Cardiac septum (tissue), 1 donor: ENCODE results near the gene SNX3. TPM values are rescaled to one million over a fixed set of nuclear protein-coding genes. Genes with fewer than 3 reads are reported as not detected.

Source experiments
- DNase-seq: peaks from one replicate; pipeline ENCODE4 v3.0.0-alpha.2; 2020; ENCODE audit warnings: low spot score
- intact Hi-C: fragments of 100-400 bp; cut with DNase I; formaldehyde crosslinking; loops from one replicate; pipeline ENCODE4 v1.14.0; 2022
- total RNA-seq: library from RNA; stranded (reverse); fragmentation: NEBNext Ultra II Directional; extraction: Animal tissue kit (Norgen Biotek cat#: 25700); gene quantifications from one replicate; pipeline ENCODE4 v1.2.1, GENCODE V29; 2021
- donor health status: DM: no; HTN: no; CAD: no.

The SNX3 gene
- total RNA-seq, 1 donor from 2014 or later = 220 TPM

DNA sequence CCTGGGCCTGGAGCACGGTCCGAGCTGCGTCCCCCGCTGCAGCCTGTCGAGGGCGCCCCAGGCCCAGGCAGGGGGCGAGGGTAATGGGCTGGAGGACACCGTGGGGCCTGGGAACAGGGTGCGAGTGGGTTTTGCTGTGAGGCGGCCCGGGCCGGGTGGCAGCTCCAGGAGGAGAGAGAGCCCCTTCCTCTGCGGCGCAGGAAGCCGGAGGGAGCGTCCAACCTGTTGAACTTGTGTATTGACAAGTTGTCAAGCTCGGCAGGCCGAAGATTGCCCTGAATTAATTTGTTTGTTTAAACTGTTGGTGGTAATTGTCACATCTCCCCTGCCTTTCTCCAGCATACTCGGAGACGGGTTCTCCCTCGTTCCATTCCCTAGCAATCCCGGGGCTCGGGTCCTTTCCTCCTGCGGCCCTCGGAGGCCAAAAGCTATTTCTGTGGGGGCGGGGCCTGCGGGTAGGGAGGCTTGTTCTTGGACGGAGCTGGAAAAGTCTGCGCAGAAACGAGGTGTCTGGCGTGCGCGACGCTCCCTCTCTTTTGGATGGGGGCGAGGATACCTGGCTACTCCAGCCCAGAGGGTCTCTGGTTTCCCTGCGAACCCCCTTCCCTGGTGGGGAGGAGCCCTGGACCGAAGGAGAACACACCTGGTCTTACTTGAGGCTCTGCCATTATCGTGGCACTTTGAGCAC lies 85.1 kb downstream of the SNX3 start:
- DNase-seq = peak; percentile 84
- intact Hi-C loops = no loop called here

DNA sequence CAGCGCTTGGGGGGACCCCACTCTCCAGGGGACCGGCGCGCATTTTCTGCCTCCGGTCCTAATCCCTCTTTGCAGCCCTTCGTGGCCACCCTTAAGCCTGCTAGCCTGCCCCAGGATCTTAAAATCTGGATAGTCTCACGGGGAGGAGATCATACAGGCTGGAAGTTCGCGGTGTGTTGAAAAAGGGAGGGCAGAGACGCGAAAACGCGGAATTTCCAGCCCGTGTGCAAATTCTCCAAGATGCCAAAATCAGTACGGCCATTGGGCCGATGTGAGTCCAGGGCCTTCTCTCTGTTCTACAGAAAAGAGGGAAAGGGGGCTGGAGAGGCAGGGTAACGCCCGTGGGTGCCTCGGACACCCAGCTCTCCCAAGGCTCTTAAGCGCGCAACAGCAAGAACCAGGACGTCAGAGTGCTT lies 85.7 kb downstream of the SNX3 start:
- DNase-seq = no peak
- intact Hi-C loops = no loop called here

DNA sequence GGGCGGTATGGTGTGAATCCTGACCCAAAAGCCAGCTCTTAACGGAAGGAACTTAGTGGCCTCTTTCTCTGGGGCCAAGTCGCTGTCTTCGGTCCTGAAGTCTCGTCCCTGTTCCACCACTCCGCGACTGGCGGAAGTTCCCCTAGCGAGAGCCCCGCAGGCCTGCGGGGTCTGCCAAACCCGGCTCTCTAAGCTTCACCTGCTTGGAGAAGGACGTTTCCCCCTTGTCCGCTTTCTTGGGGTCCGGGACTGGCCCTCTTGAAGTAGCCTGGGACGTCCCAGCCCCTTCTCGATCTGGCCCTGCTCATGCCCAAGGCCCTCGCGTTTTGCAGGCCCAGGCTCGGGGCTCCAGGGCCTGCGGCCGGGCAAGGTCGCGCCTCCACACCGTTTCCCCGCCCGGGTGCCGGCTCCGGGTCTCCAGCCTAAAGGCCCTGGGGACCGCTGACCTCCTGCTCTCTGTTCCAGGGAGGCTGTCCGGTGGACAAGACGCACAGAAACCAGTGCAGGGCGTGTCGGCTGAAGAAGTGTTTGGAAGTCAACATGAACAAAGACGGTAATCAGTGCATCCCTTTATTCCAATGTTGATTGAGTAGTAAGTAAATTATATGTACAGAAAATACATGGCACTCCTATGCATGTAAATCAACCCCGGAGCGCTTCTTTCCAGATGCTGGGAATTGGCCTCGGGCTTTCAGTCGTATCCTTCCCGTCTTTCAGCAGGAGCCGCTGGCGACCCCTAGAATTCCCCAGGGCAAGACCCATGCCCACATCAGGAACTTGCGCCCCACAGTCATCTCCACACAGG lies 86.3 kb downstream of the SNX3 start:
- intact Hi-C loops = no loop called here
- DNase-seq = no peak

DNA sequence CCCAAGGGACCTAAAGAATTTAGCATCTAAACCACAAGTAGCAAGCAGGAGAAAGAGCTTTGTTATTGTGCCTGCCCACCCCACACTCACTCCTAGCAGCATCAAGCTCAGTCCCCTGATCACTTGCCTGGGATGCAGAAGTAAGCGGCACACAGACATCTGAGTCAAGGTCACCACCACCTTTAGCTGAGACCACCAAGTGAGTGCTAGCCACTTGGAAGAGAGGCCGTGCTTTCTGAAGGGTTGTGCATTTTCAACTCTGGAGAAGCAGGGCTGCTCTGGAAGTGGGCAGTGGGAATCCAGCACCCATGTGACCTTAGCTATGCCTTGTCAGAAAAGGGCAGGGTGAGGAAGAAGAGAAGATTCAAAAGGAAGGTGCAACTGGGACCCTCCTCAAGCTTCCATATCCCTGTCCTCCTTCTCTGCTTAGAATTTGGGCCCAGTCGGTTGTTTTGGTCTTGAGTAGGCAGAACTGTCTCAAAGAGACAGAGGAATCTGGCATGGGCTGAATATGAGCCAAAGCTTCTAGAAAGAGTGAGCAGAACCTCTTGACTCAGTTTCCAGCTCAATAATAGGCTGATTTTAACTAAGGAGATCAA lies 88.8 kb downstream of the SNX3 start:
- no peak for DNase-seq
- intact Hi-C loops = no loop called here

DNA sequence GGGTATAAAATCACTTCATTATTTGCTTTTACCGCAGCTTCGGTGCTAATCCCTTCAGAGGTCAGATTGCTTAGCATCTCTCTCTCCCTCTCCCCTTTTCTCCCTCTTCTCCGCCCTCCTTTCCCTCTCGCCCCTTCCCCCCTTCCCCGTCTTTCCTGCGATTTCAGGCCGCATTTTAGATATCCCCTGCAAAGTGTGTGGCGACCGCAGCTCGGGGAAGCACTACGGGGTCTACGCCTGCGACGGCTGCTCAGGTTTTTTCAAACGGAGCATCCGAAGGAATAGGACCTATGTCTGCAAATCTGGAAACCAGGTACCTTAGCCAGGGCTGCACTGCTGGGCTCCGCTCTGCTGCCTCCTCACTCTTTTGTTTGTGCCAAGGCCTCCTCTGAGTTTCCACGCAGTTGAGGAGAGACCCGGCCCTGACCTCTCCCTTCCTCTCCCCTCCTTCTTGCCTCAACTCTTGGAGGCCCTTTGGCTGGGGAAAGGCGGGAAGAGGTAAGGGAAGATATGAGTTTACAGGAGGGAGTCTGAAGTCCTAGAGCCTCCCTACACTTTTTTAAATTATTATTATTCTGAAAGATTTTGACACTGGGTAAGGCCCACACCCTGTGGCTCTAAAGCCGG lies 89.4 kb downstream of the SNX3 start:
- intact Hi-C loops = no loop called here

DNA sequence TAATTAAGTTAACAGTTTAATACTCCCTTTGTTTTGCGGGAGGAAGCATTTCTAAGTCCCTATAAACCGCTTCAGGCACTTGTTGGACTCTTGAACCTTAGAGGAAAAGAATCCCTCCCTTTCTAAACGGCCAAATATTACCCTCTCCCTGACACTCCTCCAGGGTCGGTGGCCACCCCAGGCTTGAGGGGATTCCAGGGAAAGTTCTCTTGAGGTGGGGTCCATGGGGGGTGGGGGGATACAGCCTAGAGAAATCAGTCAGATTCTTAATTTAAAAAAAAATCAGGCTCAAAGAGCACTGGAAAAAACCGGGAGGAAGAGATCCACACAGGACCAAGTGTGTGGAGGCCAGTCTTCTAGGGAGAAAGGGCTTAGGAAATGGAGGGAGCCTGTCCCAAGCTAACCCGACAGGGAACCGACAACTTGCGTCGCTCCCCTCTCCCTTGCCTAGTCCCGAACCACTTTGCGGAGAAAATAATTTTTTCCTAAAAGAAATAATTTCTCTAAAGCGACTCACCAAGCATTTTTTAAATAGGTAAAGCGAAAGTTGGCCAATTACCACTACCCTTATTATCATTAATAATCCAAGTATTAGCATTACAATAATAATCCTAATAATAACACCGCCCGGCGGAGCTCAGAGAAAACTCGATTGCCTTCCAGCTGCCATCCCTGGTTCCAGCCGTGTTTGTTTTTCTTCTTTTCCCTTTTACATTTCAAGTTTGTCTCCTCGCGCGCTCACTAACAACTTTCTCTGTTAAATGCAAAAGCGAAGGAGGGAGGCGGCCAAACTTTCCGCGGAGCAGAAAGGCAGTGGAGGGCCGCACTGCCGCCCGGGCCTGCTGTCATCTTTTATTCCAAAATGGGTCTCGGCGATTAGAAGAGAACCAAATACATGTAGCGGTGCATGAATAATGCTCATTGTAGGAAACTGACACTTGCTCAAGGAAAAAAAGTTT lies 90.2 kb downstream of the SNX3 start:
- intact Hi-C loops = no loop called here
- no peak for DNase-seq

More for the DNA sequence above, 89.4 kb downstream of the SNX3 start:
- DNase-seq = no peak

DNA sequence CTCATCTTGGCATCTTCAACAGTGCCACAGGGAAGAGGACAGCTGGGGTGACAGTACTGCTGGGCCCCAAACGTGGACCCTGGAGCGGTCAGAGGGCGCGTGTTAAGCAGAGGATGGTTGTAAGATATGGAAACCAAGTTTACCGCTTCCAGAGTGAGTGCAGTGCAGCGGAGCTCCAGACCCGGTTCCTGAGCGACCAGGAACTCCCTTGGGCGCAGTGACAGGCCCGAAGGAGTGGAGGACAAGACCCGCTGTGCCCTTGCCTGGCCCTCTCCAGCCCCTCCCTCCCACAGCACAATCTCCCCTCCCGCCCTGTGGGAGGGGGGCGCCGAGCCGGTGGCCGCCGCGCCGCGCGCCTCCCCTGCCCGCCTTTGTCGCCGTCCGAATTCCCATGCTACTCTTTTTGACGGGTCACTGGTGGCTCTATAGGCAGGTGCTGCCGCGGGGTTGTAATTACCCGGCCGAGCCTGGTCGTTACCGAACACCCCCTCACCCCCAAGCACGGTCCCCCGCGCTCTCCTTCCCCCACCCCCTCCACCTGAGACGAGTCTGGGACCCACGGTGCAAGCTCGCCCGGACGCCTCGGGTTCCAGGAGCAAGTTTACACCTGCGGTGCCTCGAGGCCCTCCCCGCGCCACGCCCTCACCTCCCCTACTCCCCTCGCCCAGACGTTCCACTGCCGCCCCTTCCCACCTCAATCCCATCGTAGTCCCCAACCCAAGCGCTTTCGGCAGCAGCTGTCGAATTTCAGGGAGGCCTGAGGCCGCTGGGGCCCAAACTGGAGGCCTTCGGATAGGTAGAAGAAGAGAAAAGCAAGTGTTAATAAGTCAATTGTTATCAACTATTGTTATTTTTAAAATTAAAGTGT lies 91.1 kb downstream of the SNX3 start:
- intact Hi-C loops = loop anchor here (5.0 kb wide), 1 partner anchor 52 kb away; no protein-coding TSS in a partner anchor
- DNase-seq = no peak

DNA sequence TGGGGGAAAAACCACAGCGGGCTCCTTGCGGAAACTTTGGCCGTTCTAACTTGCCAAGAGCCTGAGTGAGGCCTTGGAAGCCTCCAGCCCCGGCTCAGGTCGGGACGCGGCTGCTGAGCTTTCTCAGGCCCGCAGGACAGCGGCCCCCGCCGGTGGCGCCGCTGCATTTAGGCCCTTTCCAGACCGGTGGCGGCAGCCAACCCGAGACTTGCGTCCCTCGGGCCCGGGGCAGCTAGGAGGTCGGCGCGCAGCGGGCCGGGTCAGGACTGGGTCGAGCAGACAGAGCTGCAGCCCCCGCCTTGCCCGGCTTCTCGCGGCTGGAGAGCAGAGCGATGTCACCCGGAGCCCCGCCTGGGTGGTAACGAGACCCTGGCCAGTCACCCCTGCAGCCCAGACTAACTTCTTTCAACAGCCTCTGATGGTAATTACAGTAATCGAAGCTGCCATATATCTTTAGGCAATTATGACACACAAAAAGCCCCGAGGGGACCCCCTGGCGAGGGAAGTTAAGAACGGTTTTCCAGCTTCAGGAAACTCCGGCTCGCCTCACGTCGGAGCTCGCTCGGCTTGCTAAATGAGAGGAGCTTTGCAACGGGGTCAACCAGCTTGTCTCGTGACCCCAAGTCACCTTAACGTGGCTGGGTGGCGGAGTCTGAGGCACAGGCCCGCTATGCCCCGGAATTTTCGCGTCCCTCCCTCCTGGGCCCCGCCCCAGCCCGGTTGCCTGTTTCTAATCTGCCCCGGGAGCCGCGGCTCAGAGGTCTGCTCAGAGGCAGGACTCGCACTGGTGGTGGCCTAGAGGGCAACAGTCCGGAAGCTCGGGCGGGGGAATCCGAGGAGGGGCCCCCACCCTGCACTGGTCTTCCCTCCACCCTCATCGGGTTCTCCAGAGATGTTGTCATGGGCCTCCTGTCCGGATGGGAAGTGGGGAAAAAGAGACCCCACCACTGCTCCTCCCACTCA lies 92.1 kb downstream of the SNX3 start:
- intact Hi-C loops = loop anchor here (5.0 kb wide), 1 partner anchor 51 kb away; no protein-coding TSS in a partner anchor
- DNase-seq = no peak

DNA sequence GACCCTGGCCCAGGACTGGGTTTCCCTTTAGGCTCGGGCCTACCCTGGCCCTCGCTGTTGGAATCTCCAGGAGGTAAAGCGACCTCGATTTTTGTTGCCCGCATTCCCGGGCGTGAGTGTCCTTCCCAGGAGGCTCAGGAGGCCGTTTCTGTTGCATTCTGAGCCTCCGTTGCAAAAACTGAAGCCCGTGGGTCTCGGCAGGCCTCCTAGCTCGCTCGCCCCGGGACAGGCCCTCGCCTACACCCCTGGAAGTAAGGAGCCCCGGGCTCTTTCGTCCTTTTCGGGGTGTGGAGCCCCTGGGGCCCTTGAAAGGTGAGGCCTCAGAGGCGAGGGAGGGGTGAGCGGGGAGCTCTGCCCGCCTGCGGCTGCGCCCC lies 92.8 kb downstream of the SNX3 start:
- intact Hi-C loops = loop anchor here (5.0 kb wide), 1 partner anchor 51 kb away; no protein-coding TSS in a partner anchor
- DNase-seq = no peak

DNA sequence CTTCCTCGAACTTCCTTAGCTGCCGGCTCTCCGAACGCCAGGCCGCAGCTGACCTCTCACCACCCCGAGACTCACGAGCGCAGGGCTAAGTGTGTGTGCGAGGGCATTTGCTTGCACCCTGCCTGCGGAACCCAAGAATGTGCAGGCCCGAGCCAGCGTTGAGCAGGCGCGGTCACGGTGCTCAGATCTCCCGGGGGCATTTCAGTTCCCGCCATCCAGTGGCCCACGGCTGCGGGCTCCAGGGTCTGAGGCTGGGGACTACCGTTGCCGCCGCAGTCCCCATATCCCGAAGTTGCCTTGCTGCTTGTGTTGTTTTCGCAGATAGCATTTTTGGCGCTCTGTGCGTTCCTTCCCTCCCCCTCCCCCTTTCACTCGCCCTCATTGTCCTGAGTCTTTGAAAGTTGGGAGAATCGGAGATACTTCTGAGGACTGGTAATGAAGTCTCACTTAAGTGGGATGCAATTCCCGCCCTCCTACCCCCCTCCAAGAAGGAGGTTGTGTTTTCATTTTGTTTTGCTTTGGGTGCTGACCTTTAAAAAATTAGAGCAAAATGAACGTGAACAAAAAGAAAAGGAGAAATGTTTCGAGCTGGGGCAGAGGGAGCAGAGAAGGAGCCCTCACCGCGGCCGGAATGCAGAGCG lies 93.3 kb downstream of the SNX3 start:
- intact Hi-C loops = loop anchor here (5.0 kb wide), 1 partner anchor 50 kb away; no protein-coding TSS in a partner anchor
- DNase-seq = no peak

DNA sequence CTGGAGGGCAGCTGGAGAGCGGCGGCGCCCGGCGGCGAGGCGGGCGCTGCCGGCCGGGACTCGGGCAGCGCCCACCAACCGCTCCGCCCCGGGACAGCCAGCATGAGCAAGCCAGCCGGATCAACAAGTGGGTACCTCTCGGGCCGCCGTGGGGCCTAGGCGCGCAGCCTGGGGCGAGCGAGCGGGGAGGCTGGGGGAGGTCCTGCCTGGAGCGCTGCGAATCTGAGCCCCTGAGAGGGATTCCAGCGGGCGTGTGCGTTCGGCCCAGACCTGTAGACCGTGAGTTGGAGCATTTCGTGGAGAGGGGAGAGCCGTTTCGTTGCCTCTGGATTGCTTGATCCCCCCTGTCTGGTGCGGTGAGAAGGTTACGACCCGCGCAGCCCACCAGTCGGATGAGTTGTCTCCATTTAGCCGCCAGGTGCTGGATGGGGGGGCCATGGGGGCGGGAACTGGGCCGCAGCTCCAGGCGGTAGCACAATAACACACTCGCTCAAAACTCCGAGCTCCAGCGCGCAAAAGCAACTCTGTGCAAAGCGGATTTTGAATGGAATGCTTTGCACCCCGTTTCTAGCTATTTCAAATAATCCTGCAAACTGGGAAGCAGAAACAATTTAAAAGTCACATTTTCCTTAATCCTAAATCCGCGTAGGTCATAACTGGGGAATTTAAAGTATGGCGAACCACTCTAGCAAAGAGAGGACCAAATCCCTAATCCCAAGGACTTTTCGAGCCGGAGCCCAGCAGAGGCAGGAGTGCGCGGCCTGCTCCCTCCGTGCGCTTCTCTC lies 94.0 kb downstream of the SNX3 start:
- DNase-seq = no peak
- intact Hi-C loops = loop anchor here (5.0 kb wide), 1 partner anchor 50 kb away; no protein-coding TSS in a partner anchor

DNA sequence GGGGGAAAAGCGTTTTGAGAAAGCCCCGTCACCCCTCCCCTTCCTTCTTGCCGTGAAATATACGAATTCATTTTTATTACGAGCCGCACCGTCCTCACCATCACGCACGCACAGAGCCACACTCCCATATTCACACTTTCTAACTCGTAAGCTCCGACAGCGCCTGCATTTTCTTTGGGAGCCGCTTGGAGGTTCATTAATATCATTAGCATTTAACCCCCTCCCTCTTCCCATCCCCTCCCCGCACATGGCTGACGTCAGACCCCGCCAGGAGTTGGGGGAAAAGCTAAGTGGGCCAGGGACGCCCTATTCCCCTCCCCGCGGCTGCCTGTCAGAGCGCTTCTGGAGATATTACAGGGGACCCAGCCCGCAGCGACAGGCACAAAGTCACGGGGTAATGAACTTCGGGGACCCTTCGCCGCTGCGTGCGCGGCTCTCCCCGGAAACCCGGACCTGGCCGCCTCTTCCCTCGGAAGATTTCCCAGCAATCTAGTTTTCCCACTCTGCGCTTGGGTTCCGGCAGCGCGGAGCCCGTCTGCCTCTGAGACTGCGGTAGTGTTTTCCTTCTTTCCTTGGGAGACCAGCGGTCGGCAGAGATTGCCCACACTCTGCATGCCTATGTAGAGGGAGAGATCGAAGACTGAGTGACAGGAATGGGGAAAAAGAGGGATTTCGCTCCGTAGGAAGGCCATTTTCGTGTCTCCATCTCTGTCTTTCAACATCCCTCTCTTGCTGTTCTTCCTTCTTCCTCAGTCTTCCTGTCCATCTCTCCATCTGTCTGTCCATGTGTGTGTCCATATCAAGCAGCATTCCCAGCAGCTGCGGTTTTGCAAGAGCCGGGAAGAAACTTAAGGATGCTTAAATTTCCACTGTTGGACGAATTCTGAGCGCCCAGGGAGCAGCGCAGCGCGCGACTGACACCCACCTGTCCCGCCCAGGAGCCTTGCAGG lies 94.9 kb downstream of the SNX3 start, which contains the start of gene NR2E1:
Gene NR2E1, plus strand, starts transcription at position 309 of the 950 bp plus-strand sequence. CDS start 744 bp downstream, outside the sequence.
- DNase-seq = no peak
- intact Hi-C loops = loop anchor here (5.0 kb wide), 1 partner anchor 49 kb away; no protein-coding TSS in a partner anchor

DNA sequence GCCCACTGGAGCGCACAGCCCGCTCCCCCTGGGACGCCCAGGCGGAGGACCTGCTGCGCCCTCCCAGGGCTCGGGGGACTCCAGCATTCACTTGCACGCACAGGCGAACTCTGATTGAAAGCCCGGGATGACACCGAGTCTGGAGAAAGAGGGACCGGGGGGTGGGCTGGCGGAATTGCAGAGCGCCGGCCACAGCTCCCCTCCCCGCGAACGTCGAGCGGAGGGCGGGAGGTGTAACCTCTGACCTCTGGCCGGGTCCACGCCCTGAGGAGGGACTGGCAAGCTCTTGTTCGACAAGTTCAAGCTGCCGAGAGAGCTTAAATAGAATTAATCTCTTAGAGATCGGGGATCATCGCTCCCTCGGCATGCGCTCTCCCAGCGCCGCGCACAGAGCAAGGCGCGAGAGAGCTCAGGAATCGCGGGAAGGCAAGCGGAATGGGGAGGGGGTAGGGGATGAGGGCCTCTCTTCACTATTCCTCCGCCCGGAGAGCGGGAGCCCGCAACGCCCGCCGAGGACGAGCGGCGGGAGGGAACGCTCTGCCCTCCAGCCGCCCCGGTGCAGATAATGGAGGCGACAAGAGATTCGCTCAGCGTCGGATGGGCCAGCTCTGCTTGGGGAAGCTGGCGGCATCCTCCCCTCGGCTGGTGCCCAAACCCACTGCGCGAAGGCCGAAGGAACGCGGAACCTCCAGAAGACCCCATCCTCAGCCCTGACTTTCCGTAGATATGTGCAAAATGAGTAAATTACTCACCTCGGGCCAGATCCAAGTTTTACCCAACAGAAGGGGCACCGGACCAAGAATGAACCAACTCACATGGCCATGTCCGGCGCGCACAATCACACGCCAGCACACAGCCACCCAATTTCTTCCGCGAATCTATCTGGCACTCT lies 95.8 kb downstream of the SNX3 start:
- intact Hi-C loops = loop anchor here (5.0 kb wide), 1 partner anchor 48 kb away; no protein-coding TSS in a partner anchor
- no peak for DNase-seq

DNA sequence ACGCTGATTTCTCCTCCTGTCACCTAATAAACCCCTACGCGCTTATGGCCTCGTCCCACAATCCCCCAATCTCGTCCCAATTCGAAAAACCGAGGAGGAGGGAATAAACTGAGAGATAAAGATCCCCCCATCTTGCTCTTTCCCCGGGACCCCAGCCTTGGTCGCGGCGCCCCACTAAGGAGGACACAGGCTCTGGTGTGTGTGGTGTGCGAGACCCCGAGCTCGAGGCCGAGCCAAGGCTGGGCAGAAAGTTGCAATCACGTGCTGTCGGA lies 96.4 kb downstream of the SNX3 start:
- intact Hi-C loops = no loop called here
- no peak for DNase-seq
